Right hindlimb (tissue), 1 donor: ENCODE measurements around the gene CERCAM.
"Not testable (repeated sequence)": the region's sequence is repeated elsewhere in the genome, so short reads cannot be mapped to it uniquely, and the experiment has no call there.

Experiments used
- DNase-seq: peaks from one replicate; pipeline ENCODE4 v3.0.0-alpha.2; 2018

The CERCAM gene

DNA sequence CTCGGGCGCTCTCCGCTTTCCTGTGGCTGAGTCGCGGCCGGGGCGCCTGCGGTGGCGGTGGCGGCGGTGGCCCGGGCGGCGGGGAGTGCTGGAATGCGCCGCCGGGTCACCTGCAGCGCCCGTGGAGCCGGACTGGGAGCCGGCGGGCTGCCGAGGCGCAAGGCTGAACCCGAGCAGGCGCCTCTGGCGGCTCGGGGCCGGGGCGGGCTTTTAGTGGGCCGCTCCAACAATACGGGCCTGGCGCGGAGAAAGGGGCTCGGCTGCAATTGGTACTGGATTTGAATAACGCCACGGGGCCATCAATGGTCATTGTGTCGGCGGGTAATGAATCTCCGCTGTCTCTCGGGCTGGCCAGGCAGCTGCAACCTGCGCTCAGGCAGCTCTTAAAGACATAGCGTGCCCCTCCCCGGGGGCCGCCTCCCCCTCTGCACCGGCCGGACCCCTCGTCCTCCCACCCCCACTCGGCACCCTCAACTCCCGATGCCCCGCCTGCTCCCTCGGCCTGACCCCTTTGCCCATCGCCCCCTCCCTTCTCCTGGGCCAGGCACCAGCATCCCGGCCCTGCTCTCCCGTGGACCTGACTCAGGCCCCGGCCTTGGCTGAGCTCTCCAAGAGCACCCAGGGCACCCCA is 27.4 kb upstream of the CERCAM start:
- DNase-seq: no peak

DNA sequence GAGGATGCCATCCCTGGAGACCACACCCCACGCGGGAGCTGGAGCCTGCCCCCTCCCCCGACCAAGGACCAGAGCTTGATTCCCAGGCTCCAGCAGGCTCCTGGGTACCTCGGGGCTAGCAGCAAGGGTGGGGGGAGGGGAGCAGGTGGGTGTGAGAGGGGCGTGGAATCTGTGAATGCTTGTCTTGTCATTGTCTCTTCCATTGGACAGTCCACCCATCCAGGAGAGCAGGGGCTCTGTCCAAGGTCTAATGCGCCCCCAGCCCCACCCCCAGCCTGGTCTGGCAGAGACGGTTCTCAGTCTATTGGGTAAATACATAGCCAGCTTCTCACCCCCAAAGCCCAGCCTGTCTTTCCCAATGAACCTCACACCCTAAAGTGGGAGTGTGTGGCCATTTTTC is 26.7 kb upstream of the CERCAM start:
- DNase-seq: no peak

DNA sequence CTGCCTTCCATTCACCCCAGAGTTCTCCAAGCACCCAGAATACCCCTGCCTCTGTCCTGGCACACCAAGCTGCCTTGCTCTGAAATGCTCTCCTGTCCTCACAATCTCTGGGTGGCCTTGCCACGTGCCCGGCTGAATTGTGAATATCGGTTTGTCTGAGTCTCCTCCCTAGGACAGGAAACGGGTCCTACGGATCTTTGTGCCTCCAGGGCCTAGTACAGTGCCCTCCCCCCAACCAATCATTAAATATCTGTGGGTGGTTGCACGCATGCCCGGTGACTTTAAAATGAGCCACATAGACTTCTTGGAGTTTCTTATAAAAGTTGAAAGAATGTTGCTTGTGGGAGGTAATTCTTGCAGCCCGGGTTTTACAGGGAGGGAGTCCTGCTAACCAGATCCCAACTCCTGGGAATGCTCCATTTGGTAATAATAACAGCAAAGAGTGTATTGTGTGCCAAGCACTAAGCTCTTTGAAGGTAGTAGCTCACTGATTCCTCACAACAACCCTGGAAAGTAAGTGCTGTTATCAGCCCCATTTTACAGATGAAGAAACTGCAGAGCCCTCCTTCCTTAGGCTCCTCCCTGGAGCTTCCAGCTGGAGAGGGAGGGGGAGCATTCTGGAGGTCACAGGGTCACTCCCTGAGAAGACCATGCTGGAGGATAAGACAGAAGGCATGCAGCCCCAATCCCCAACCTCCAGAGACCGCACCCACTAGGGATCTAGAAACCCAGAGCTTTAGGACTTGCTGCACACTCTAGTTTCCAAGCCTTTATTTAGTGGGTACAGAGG is 26.1 kb upstream of the CERCAM start:
- no peak for DNase-seq

DNA sequence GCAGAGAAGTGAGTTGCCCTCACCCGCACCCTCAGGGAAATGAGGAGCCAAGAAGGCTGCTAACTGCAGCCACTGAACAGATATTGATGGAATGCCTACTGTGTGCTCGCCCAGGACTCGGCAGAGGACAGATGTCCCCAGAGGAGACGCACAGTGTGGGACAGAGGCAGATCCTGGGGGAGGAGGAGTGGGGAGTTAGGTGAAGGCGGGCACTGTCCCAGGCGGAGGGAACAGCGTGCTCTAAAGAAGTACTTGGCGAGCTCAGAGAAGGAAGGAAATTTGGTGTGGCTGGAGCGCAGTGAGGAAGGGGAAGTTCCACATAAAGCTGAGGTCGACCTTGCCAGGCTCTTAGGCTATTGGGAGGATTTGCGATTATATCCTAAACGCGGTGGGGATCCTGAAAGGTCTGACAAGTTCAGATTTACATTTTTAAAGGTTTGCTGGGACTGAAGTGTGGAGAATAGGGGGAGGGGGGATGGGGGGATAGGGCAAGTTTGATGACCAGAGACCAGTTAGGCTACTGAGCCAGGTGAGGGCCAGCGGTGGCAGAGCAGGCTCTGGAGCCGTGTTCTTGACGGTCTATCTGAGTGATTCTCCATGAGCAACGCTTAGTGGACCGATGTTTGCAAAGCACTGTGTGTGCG is 23.6 kb upstream of the CERCAM start:
- DNase-seq: no peak

DNA sequence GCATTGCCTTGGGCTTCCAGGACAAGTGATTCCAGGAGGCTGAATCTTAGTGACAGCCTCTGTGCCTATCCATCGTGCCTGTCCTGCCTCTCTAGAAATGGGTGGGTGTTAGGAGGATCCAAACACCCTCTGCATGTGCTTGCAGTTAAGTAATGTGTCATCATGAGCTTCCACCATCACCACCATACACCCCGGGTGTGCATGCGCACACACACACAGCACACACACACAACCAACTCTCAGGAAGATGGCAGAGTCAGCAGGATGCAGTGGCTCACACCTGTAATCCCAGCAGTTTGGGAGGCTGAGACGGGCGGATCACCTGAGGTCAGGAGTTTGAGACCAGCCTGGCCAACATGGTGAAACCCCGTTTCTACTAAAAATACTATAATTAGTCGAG is 22.8 kb upstream of the CERCAM start:
- no peak for DNase-seq

DNA sequence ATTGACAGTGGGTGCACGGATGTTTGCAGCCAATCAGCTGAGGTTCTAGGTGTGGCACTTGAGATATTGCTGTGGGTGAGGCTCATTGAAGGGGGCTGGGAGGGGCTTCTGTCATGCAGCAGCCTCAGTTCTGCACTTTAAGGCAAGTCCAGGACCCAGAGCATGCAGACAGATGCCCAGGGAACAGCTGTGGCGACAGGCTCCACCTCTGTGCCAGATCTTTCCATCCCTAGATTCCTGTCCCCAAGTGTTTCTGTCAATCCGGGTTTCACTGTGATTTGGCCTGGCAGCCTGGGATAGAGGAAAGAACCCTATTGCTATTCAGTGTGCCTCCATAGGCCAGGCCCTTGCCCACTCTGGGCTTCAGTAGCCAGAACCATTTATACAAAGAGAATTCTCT is 20.8 kb upstream of the CERCAM start:
- peak; percentile 55 for DNase-seq

DNA sequence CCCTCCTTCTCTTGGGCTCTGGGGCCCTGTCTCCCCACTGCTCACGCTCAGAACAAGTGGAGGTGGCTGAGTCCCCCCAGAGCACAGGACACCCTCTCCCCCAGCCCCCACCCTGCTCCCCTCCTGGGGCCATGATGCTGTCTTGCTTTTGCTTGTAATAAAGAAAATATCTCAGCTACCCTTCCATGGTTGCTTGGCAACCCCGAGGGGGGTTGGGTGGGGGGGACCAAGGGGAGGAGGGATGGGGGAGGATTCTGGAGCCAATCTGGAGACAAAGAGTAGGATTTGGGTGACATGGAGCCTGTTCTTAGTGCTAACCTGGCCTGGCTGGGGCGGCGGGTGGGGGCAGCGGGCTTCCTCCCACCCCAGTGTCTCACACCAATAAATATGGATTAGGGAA is 16.1 kb upstream of the CERCAM start:
- DNase-seq: no peak

DNA sequence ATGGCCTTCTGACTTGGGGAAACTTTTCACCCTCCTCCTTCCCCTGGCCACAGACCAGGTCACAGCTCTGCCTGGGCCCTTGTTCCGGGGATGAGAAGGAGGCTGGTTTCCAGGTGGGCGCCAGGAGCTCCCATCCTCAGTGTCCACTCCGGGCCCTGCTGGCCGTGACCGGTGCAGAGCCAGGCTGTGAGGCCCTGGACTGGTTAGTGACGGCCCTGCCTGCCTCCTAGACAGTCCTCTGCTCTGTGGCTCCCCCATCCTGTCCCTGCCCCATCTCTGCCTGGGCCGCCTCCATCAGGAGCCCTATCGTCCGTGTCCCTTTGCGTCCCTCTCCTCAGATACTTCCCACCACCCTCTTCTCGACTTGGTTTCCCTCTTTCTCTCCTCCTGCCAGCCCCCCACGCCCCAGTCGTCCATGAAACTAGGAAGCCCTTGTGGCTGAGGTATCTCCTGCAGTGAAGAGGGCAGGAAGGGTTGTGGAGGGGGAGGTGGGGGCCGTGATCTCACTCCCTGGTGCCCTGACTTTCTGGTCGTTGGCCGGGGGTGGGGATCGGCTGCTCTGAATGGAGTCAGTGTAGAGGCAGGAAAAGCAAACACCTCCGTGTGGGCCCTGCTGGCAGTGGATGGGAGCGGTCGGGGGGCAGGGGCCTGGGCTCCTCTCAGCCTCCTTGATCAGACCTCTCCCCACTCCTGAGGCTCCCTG is 15.4 kb upstream of the CERCAM start:
- no peak for DNase-seq

DNA sequence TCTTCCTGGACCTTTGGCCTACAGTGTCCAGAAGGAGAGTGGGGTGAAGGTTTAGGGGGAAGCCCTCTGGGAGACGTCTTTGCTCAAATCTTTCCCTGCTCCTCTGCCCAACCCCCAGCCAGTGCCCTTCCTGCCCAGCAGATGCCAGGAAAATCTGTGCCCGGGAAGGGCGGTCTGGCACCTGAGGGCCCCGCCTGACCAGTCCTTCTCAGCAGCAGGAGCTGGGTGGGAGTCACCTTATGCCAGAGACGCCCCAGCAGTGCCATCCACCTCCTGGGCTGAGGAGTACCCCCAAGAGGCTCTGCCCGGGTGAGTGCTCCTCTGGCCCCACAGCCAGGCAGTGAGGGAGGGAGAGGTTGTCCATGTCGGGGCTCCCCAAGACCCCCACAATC is 14.9 kb upstream of the CERCAM start:
- no peak for DNase-seq

DNA sequence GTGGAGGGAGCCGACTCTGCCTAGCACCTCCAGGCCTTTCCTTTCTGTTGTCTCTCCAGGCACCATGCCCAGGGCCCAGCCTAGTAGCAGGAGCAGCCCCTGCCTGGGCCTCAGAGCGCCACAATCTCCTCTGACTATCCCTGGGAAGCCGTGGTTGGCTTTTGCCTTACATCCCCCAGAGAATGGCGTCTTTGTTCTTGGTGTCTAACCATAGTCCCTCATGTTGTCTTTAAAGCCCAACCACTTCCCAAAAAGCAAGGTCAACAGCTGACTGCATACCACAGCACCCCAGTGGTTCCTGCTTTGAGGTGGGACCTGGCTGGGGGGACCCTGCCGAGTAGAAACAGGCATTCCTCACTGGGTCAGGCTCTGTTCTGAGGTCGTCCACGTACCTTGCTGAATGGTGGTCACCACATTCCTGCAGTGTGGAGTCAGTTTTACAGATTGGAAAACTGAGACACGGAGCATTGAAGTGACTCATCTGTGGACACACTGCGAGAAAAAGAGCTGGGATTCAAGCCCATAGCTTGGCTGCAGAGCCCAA is 13.7 kb upstream of the CERCAM start:
- no peak for DNase-seq

DNA sequence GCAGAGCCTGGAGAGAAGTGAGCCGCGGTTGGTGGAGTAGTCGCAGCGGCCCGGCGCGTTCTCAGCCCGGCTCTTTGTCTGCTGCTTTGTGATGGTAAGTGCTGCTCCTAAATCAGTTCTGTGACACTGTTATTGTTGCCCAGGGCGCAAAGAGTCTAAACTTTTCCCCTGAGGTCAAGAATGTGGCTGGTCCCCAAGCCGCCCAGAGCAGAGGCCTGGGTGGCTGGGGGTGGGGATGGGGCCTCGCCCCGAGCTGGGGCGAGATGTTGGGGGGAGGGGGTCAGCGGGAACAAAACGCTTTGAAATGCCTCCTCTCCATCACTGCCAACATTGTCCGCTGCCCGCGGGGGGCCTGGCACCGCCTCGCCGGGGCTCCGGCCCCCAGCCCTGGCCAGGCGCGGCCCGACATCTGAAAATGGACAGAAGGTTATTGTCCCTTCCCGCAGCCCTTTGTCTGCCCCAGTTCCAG is 11.7 kb upstream of the CERCAM start:
- no peak for DNase-seq

DNA sequence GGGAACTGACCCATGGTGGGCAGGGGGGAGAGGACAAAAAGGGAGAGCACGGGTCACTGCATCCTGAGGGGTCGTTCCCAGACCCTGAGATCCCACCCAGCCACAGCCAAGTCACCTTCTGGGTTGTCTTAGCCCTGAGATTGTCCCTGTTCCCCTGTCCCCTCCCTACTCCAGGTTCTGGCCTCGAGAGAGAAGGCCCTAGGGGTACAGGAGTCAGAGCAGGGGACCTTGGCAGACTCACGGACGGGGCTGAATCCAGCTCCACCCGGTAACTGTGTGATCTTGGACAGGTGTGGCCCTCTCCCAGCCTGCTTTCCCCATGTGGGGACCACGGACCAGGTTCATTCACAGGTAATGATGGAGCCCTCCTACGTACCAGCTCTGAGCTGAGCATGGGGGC is 11.2 kb upstream of the CERCAM start:
- DNase-seq: no peak

DNA sequence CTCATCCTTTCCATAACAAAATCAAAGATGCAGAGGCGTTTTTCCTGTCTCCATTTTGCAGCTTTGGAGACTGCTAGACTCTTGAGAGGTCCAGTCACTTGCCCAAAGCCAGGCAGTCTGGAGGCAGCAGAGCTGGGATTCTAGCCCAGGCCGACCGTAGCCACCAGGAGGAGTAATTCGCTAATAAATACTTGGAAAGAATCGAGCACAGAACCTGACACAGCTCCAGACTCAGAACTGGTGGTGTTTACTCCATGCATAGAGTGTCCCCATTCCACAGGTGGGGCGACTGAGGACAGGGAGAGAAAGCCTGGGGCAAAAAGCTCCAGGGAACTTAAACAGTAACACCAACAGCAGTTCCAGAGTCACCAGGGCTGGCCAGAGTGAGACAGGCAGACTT is 10.7 kb upstream of the CERCAM start:
- peak; percentile 53 for DNase-seq

DNA sequence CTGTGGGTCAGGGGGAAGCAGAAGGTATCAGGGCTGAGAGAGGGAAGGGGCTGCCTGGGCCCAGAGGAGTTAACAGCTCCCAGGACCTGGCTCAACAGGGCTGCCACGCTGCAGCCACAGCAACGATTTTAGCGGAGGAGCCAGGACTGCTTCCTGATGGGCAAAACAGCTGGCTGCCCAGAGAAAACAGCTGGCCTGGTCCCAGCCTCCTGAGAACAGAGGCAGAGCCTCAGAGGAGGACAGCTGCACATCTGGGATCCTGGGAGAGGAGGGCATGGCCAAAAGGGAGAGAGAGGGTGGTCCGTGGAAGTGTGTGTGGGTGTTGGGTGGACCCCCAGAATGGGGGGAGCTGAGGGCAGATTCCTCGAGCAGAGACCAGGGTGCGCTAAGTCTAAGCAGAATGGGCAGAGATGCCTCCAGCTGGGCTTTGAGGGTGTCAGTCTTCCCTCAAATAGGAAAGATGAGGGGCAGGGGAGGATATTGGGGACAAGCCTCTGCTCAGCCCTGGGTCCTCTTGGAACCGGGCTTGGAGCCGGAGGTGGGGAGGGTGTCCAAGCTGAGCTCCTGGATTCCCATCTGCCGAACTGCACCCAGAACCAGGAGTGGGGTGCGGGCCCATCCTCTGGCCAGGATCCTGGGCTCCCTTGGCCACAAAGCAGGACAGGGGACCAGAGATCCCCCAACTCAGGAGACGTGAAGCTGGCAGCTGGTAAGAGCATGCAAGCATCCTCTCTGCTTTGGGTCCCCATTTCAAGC is 9.1 kb upstream of the CERCAM start:
- DNase-seq: peak; percentile 74

DNA sequence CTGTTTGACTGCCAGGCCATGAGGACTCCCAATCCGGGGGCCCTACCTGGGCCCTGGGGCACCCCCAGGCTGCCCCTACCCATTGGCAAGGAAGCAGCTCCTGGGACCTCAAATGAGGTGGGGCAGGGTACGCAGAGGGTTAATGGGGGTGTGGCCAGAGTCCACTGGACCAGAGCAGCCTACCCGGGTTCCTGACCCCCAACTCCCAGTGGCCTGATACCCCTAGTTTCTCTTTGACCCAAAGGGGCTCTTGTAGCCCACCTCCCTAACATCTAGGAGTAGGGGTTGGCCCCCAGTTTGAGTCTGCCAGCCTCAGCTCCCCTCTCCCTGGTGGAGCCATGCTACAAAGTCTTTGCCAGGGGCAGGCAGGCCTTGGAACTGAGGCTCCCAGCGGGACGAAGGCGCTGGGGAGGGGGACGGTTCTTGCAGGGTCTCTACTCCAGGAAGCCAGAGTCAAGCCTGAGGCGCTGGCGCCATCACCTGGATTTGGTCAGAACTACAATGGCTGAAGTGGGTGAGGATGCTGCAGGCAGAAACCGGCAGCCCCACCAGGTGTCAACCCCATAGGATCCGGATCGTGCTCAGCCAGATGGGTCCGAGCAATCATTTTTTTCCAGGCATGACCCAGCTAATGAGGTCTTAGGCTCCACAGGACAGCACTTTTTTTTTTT is 8.4 kb upstream of the CERCAM start:
- DNase-seq: peak; percentile 82

DNA sequence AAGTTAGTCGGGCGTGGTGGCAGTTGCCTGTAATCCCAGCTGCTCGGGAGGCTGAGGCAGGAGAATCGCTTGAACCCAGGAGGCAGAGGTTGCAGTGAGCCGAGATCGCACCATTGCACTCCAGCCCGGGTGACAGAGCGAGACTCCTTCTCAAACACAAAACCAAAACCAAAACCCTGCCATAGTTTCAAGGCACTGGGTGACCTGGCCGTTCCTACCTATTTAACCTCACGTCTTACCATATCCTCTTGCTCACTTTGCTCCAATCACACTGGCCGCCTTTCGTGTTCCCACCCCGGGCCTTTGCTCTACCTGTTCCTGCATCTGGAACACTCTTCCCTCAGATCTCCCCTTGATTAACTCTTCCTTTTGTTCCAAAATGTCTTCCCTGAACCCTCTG is 6.9 kb upstream of the CERCAM start:
- not testable (repeated sequence) for DNase-seq

DNA sequence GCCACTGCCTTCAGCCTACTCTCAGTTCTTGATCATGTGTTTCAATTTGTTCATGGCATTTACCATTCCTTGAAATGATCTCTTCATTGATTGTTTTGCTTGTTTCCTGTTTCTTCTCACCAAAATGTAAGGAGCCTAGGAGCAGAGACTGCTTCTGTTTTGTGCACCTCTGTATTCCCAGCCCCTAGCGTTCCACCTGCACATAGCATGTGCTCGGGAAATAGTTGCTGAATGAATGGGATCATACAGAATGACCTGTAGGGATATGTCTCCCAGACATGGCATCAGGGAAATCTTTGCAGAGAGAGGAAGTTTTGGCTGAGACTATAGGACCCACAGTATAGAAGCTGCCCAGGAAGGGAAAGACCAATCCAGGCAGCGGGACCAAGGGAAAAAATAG is 6.2 kb upstream of the CERCAM start:
- DNase-seq: no peak

DNA sequence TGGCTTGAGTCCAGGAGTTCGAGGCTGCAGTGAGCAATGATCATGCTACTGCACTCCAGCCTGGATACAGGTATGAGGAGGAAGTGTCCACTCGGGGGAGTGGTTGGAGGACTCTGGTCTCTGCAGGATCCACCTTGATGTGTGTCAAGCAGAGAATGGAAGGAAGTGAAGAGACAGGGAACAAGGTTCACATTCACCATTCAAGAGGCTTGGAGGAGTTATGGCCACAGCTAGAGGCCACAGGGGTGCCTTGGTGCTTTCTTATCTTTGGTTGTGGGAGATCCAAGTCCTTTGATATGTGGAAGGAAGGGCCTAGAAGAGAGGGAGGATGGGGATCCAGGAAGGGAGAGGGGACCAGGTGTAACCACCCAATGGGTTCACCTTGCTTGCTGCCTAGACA is 5.4 kb upstream of the CERCAM start:
- no peak for DNase-seq

DNA sequence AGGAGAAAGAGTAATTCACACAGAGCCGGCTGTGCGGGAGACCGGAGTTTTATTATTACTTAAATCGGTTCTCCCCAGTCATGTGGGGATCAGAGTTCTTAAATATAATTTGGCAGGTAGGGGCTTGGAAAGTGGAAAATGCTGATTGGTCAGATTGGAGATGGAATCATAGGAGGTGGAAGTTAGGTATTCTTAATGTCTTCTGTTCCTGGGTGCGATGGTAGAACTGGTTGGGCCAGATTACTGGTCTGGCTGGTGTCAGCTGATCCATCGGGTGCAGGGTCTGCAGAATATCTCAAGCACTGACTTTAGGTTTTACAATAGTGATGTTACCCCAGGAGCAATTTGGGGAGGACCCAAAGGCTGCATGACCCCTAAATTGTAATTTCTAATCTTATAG is 4.6 kb upstream of the CERCAM start:
- DNase-seq: no peak

DNA sequence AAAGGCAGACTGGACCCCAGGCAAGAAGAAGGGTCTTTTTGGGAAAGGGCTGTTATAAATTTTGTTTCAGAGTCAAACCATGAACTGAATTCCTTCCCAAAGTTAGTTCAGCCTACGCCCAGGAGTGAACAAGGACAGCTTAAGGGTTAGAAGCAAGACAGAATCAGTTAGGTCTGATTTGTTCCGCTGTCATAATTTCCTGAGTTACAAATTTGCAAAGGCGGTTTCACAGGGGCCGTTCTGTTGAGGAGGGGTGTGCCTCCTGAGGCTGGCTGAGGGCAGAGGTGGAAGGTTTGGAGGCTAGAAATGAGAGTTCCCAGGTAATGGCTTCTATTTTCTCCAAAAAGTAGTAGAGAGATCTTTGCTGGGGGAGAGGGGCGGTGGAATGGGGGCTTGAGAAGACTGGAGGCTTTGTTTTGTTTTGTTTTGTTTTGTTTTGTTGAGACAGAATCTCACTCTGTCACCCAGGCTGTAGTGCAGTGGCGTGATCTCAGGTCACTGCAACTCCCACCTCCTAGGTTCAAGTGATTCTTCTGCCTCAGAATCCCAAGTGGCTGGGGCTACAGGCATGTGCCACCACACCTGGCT is 4.1 kb upstream of the CERCAM start:
- DNase-seq: no peak
